GM12874 (cell line): Measurements from ENCODE around the gene ATG14.

Experiments
- CTCF ChIP-seq: IDR thresholded peaks from 2 replicates; pipeline ENCODE4 v1.5.1; 2011; ENCODE audit warnings: low read depth, mild to moderate bottlenecking, control low read depth, low read length, moderate library complexity; ENCODE audit not compliant: insufficient read depth

ATG14 gene

DNA sequence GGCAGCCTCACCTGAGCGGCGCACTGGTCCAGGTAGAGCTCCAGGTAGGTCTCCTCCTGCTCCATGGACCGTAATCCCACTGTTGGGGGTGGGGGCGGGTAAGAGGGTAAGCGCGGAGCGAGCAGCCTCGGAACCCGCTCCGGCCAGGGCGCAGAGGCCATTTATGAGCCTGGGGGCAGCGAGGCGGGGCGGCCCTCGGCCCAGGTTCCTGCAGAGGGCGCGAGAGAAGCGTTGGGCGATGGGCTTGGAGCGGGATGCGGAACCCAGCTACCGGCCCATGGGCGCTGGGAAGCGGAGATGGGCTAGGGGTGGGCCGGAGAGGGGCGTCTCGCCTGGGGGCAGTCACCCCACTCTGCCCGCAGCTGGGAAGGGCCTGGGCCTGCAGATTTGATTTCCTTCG, 28.8 kb upstream of the ATG14 start, which contains the start of gene TBPL2:
TBPL2 (minus strand) TSS at position 232 of the 400 bp plus-strand sequence; CDS start at position 65, 167 bp downstream.
- peak; percentile 23; the same call in 1 of the 2 replicates for TF ChIP-seq CTCF

DNA sequence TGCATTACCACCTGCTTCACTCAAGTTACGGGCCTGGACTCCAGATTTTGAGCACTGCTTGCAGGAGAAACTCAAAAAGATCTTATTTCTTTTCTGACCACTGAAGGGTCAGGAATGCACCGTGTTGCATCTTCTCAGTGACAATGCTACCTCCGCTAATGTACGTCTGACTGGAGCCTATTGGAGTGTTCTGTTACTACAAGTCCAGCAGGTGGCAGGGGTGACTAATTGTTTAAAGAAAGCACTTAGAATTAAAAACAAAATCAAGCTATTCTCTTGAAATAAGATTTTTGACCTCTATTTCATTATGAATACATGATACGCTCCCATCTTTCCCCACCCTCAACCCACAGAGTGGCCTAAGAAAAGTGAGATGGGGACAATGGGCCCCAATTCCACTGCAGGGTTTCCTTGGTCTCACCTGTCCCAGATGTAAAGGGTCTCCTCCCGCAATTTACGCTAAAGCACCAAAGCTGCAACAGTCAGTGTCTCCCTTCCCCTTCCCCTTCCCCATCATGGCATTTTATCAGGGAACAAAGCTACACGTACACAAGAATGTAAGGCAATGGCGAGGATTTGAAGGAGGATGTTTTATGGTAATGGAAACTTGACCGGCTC, 26.5 kb upstream of the ATG14 start:
- peak; percentile 47; the same call in 1 of the 2 replicates for TF ChIP-seq CTCF

GRCh38 chr14:55436931-55437330, 25.3 kb upstream of the ATG14 start:
- TF ChIP-seq CTCF = no peak

DNA sequence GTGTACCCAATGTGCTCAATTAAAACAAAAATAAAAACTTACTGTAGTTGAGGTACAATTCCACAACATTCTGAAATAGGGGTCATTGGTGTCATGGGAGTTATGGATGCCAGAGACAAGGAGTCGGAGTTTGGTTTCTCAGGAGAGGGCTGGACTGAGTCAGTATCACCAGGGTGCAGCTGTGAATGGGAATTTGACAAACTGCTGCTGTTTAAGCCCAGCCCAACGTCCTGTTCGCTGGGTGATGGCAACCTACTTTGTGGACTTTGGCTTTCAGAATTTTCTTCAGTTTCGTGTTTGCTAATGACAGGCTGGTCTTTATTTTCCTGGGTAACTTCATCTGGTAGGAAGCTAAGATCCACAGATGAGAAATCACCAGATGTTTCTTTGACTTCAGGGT, 24.9 kb upstream of the ATG14 start:
- TF ChIP-seq CTCF = no peak

DNA sequence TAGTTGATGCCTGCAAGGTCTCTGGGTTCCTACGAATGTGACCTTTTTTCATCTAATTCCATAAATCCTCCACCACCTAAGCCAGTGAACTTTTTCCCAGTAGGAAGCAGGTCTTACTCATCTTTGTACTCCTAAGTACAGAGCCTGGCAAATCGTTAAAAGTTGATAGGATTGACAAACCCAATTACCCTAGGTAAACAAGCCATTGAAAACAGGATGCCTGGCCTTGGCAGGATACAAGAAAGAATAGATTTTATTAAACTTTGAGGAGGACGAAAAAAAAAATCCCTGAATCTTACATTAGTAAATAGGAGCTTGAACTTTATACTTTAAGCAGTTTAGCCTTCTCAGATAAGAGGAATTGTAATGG, 23.2 kb upstream of the ATG14 start:
- no peak for TF ChIP-seq CTCF

- no peak for TF ChIP-seq CTCF
Observed at GRCh38 chr14:55433880-55434804, 22.5 kb upstream of the ATG14 start.

GRCh38 chr14:55432628-55433027, 21.0 kb upstream of the ATG14 start:
- no peak for TF ChIP-seq CTCF
